BJ (cell line): Measurements from ENCODE around the gene DNAH14. TPM values are rescaled to one million over a fixed set of nuclear protein-coding genes. Genes with fewer than 3 reads are reported as not detected.

Experiments
- CTCF ChIA-PET: fragments of 350-600 bp; formaldehyde crosslinking; extraction: SDS; loops from one replicate; lab custom pipeline; 2021; ENCODE audit warnings: antibody characterized with exemption, inconsistent platforms; lab: Yijun Ruan, JAX
- POLR2A ChIA-PET: fragments of 300-600 bp; sonication (Branson Sonifier 250); formaldehyde crosslinking; extraction: SDS; loops from one replicate; lab custom pipeline; 2021; ENCODE audit warnings: antibody characterized with exemption; lab: Charles Lee
- DNase-seq: peaks from one replicate; pipeline ENCODE4 v3.0.0-alpha.2; 2011; ENCODE audit warnings: low read depth
- H3K27me3 ChIP-seq: 2 replicates; pipeline ENCODE4 v1.6.0; 2011; ENCODE audit warnings: low read length; ENCODE audit not compliant: control insufficient read depth, insufficient read depth
- H3K36me3 ChIP-seq: 2 replicates; pipeline ENCODE4 v1.5.1; 2011; ENCODE audit warnings: low read length; ENCODE audit not compliant: control insufficient read depth, insufficient read depth
- H3K4me3 ChIP-seq: 2 replicates; pipeline ENCODE4 v1.5.1; 2011; ENCODE audit warnings: low read depth, mild to moderate bottlenecking, control low read depth, low read length
- CTCF ChIP-seq: IDR thresholded peaks from 2 replicates; pipeline ENCODE4 v1.5.1; 2011; ENCODE audit warnings: low read depth, mild to moderate bottlenecking, control low read depth, inconsistent platforms, low read length, moderate library complexity; ENCODE audit not compliant: insufficient read depth
- polyA plus RNA-seq: library from polyadenylated mRNA; depleted of rRNA; stranded (reverse); fragments of >200 nt; gene quantifications from 2 replicates; pipeline ENCODE4 v1.2.3, GENCODE V29; 2011

DNAH14 gene
- polyA plus RNA-seq, 1 experiment, result 1.6 TPM

- POLR2A ChIA-PET, result no interaction called here
- H3K4me3 ChIP-seq, result no peak overlapping the region
- CTCF ChIA-PET, result no interaction called here
- no peaks in the 10 kb centered on the region for H3K27me3 ChIP-seq
- no peaks in the 10 kb centered on the region for H3K36me3 ChIP-seq
- no peak for DNase-seq
- no peak for TF ChIP-seq CTCF
Observed at GRCh38 chr1:225111000-225111399, 181.5 kb downstream of the DNAH14 start.

GRCh38 chr1:225113265-225113664, 183.8 kb downstream of the DNAH14 start:
- ChIA-PET CTCF (no interaction called here), POLR2A (no interaction called here)
- no peaks in the 10 kb centered on the region for H3K36me3 ChIP-seq
- no peak for TF ChIP-seq CTCF
- DNase-seq, result no peak
- no peaks in the 10 kb centered on the region for H3K27me3 ChIP-seq
- no peak overlapping the region for H3K4me3 ChIP-seq

GRCh38 chr1:225114354-225114990, 185.0 kb downstream of the DNAH14 start:
- no peak for TF ChIP-seq CTCF
- H3K27me3 ChIP-seq, result no peaks in the 10 kb centered on the region
- no peaks in the 10 kb centered on the region for H3K36me3 ChIP-seq
- ChIA-PET CTCF (no interaction called here), POLR2A (no interaction called here)
- DNase-seq, result no peak
- no peak overlapping the region for H3K4me3 ChIP-seq

- ChIA-PET POLR2A (no interaction called here), CTCF (no interaction called here)
- Histone ChIP-seq H3K4me3 (no peak overlapping the region), H3K36me3 (no peaks in the 10 kb centered on the region), H3K27me3 (no peaks in the 10 kb centered on the region)
- DNase-seq, result no peak
- no peak for TF ChIP-seq CTCF
Observed at GRCh38 chr1:225119307-225119706, 189.8 kb downstream of the DNAH14 start.

GRCh38 chr1:225121095-225121494, 191.6 kb downstream of the DNAH14 start:
- TF ChIP-seq CTCF, result no peak

More at GRCh38 chr1:225121095-225121494, 191.6 kb downstream of the DNAH14 start:
- Histone ChIP-seq H3K27me3 (no peaks in the 10 kb centered on the region), H3K4me3 (no peak overlapping the region), H3K36me3 (no peaks in the 10 kb centered on the region)
- DNase-seq, result no peak
- POLR2A ChIA-PET, result no interaction called here
- CTCF ChIA-PET, result no interaction called here
